ENCODE measurements around the gene APBB1IP.
"Not testable (repeated sequence)": the region's sequence is repeated elsewhere in the genome, so short reads cannot be mapped to it uniquely, and the experiment has no call there.

The APBB1IP gene

DNA sequence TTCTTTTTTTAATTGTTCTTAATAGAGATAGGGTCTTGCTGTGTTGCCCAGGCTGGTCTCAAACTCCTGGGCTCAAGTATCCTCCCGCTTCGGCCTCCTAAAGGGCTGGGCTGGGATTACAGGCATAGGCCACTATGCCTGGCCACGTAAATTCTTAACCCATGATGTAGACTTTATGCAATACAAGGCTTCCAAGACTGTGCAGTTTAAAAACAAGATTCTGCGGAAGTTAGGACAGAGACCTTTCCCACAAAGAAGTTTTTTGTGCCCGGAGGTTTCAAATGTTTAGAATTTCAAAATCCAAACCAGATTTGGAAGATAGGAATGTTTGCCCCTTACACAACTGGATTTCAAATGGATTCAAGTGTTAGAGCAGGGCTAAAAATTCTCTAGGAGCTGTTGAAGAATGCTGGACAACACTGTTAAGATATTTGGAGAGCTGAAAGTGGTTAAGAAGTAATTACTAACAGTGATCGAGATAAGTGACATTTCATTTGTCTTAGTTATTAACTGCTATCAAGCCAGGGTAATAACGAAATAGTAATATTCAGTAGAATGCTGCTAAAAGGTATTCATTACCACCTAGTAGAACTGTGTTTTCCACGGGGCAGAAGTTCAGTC is 7.4 kb downstream of the APBB1IP start:
- no peak for DNase-seq

DNA sequence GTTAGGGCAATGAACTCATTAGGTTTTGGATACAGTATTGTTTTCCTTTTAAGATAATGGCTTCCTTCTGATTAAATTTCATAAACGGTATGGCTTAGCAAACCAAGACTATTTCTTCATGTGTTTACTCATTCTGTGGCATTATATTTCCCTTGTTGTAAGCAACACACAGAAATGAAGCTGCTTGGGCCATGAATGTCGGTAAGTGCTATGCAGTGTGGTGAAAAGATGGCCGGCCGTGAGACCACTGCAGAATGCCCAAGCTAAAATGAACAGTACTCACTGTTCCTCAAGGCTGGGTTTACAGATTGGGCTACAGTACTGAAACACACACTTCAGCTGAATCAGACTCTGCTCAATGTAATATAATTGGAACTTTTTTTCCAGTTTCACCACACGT is 8.1 kb downstream of the APBB1IP start:
- no peak for DNase-seq

DNA sequence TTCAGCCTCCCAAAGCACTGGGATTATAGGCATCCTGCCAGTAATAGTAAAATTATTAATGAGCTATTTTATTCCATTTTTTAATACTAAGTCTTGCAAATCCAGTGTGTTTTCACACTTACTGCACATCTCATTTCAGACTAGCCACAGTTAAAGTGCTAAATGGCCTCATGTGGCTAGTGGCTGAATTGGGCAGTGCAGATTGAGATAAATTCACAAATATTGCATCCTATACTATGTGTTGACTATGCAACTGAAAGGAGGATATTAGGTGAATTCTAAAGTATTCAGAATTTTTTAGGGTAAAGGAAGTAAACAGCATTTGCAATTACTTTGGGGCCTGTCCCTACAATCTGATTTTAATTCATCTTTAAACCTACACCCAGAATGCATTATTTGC is 10.2 kb downstream of the APBB1IP start:
- DNase-seq = no peak

DNA sequence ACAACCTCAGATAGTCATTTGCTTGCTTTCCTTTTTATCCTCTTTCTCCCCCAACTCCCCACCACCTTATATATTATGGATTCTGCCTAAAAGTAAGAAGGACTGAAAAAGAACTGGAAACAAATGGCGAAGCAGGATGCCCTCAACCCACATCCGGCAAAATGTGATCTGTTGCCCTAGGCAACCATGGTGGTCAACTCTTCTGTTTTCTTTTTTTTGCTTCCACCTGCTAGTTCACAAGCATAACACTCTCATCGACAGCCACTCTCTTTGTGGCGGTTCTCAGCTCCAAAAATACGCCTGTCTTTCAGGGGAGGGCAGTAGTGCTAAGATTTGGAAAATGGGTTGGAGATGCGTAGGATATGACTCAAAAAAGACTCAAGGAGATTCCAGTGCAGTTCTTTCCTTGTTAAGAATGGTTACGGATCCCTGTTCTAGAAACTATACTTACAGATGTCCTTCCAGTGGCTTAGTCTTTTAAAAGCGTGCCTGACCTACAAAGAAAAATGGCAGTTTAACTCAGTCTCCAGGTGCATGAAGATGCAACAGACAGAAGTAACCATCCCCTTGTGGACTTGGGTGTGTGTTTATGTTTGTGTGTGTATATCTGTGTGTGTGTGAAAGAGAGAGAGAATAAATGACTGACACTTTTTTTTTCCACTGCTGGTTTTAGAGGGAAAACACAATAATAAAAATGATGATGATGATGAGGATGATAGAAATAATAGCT is 10.7 kb downstream of the APBB1IP start:
- DNase-seq = no peak

DNA sequence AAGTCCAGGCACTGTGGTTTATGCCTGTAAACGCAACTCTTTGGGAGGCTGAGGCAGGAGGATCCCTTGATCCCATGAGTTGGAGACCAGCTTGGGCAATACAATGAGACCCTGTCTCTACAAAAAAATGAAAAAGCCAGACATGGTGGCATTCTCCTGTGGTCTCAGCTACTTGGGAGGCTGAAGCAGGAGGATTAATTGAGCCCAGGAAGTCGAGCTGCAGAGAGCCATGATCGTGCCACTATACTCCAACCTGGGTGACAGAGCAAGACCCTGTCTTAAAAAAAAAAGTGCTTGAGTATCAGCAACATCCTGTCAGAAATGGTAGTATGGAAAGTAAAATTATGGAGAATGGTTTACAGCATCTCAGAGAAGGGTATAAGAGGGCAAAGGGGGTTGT is 11.6 kb downstream of the APBB1IP start:
- no peak for DNase-seq

DNA sequence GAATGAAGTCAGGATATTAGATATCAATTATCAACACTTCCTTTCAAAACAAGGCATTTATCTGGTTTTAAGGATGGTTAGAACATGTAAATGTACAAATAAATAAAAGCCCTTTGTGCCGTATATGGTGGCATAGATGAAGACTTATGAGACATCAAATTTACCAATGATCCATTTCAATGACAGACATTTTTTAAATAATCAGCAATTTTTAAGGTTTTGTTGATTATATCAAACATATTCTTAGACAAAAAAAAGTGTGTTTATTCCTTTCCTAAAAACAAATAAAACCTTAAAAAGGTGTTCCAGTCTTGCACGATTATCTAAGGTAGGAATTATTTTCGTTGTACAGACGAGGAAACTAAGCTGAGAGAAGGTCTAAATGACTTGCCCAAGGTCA is 13.8 kb downstream of the APBB1IP start:
- no peak for DNase-seq

DNA sequence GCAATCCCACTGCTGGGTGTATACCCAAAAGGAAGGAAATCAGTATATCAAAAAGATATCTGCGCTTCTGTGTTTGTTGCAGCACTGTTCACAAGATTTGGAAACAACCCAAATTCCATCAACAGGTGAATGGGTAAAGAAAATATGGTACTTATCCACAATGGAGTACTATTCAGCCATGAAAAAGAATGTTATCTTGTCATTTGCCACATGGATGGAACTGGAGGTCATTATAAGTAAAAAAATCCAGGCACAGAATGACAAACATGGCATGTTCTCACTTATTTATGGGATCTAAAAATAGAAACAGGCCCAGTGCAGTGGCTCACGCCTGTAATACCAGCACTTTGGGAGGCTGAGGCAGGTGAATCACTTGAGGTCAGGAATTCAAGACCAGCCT is 15.7 kb downstream of the APBB1IP start:
- DNase-seq = no peak

DNA sequence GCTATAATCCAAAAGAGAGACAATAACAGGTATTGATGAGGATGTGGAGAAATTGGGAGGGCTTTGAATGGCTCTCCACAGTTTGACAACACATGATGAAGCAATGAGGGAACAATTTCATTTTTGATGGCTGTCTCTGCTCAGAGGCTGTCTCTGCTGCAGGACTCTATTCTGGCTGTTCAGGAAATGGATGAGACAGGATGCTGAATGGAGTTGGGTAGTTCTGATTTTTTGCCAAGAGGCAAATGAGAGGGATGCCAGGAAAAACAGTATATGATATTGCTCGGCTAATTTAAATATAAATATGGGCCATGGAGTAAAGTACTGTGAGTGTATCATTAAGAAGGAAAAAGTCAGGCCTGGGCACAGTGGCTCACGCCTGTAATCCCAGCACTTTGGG is 16.8 kb downstream of the APBB1IP start:
- DNase-seq = no peak

DNA sequence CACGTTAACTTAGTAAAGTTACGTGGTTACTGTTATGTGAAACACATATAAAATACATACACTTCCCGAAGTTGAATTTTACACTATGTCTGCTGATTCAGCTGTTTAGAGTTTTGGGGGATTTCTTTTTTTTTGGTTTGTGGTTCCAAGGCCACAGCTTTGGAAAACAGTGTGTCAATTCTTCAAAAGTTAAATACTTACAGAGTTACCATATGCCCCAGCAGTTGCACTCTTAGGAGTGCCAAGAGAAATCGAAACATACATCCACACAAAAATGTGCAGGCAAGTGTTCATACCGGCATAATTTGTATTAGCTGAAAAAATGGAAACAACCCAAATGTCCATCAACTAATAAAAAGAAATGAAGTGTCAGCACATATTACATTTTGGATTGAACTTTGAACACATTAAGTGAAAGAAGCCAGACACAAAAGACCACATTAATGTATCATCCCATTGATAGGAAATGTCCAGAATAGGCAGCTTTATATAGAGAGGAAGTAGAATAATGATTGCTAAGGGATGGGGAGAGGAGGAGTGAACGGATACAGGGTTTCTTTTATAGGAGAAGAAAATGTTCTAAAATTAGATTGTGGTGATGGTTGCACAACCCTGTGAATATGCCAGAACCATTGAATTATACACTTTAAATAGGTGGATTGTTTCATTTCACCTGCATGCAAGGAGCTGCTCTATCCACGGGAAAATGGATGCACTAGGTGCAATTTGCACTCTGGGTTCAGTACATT is 17.6 kb downstream of the APBB1IP start:
- no peak for DNase-seq

DNA sequence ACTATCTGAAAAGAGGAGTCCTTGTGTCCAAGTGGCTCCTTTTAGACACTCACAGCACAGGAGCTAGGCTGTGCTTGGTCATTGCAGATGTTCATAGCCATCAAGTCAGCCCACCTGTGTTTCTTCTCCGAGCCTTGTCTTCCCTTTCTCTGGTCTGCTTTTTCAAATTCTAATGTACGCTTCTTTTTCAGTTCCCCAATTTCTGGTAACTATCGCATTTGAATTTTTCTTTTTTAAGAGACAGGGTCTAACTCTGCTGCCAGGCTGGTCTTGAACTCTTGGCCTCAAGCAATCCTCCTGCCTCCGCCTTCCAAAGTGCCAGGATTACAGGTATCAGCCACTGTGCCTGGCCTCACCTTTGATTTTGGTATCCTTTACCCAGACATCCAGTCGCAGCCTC is 18.9 kb downstream of the APBB1IP start:
- no peak for DNase-seq

DNA sequence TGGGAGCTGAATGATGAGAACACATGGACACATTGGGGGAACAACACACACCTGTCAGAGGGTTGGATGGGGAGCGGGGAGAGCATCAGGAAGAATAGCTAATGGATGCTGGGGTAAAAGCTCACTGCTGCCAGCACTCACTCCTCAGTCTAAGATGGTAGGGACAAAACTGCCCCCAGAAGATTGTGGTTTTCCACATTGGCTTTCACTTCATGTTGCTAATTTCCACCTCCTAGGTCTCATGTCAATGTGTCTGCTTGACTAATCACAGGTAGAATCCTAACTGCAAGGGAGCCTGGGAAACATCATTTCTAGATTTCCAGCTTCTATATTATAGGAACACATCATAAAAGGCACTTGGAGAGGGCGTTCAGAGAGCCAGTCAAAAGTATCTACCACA is 22.6 kb downstream of the APBB1IP start:
- no peak for DNase-seq

DNA sequence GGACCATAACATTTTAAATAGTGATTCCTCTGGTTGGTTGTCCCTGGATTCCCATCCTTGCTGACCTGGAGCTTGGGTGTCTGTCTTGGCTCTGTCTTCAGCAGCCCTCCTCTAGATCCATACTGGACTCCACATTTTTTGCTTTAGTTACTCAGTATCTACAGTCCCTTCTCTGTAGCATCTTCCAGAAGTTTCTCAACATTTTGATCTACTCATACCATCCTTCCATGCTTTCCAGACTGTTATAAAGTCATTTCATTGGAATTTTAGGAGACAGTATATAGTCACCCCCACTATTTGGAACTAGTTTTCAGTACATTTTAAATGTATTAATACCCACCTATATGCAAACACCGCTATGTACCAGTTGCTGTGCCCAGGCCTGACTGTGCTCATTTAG is 25.8 kb downstream of the APBB1IP start:
- no peak for DNase-seq

DNA sequence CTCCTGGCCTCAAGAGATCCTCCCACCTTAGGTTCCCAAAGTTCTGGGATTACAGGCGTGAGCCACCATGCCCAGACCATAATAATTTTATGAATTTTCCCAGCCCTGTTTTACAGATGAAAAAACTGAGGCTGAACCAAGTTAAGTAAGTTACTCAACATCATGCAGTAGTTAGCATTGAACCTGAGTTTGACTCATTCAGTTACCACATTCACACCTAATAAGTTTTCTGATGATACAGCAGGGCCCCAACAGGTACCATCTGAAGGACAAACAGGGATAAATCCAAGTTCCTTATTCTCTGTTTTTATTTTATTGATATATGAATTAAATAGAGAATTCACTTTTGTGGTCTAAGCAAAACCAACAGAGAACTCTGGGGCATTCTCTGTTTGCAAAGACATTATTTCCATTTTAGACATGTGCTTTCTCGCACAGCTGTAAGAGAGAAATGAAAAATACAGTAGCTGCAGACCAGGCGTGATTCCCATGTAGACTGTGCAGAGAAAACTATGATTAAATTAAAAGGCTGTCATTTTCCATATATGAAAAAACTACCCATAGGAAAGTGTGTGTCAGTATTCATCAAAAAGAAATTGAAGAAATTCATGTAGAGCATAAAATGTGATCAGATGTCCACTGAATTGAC is 26.6 kb downstream of the APBB1IP start:
- no peak for DNase-seq

DNA sequence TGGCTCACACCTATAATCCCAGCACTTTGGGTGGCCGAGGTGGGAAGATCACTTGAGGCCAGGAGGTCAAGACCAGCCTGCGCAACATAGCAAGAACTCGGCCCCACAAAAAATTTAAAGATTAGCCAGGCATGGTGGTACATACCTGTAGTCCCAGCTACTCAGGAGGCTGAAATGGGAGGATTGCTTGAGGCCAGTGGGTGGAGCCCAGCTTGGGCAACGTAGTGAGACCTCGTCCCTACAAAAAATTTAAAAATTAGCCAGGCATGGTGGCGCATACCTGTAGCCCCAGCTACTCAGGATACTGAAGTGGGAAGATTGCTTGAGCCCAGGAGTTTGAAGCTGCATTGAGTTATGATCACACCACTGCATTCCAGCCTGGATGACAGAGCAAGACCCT is 28.4 kb downstream of the APBB1IP start:
- not testable (repeated sequence) for DNase-seq

DNA sequence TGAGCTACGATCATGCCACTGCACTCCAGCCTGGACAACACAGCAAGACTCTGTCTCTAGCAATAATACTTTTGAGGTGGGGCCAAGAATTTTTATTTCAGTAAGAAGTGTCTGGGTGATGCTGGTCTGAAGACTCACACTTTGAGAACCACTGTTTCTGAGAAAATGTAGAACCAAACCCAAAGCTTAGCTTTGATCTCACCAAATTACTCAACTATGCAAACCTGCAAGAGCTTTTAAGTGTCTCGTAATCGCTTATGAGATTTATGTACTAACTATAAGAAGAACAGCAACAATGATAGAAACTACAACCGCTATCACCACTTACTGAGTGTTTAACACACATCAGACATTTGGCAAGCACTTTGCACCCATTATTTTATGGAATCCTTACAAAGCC is 29.5 kb downstream of the APBB1IP start:
- no peak for DNase-seq

DNA sequence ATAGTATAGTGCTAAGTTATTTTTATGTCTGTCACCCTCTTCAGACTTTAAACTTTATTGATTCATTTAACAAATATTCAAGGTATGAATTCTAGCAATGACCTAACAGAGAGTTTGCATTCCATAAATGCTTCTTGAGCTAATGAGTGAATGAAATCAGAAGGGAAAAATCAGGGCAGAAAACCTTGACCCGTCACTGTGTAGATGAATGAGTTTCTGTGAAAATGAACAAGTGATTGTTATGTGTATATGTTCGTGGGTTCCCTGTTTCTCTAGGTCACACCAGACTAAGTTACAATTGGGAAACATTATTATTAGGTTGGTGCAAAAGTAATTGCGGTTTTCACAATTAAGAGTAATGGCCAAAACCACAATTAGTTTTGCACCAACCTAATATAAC is 30.1 kb downstream of the APBB1IP start:
- DNase-seq = no peak

DNA sequence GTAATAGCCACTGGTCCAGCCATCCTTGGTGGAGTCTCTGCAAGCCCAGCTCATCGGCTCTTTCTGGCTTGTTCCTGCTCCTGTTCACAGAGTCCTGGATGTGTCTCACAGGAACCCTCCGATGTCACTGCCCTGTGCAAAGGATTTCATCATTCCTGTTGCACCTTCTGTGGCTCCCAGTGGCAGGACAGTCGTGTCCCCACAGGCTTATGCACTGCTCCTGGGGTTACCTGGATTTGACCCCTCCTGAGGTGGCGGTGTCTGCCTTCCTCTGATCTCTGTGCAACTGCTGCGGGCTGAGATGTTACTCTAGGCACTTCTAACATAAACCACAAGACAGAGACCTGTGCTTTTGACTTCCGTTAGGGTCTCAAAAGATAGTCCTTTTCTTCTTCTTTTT is 30.6 kb downstream of the APBB1IP start:
- no peak for DNase-seq

DNA sequence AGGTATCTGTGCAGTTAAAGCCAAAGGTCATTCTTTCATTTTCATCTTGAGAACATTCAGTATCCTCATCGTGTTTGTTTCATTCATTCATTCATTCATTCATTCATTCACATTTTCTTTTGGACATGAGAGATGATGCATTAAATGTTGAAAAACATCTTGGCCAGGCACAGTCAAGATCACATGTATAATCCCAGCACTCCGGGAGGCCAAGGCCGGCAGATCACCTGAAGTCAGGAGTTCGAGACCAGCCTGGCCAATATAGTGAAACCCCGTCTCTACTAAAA is 34.3 kb downstream of the APBB1IP start:
- DNase-seq = no peak

DNA sequence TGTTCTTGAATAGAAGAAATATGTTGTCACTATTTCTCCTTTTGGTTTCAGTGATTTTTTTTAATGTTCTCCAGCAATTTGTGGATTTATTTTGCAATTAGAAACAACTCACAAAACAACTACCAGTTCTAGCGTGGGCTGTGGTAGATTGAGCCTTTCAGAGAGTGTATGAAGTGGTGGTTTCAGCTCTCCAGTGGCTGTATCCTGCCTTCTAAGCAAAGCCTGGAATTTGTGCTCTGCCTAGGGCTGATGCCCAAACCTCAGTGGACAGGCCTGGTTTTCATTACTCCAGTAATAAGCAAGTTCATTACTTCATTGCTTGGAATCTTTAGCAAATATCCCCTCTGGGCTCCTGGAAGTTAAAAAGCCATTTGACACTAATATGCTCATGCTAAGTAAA is 35.9 kb downstream of the APBB1IP start:
- DNase-seq = no peak

DNA sequence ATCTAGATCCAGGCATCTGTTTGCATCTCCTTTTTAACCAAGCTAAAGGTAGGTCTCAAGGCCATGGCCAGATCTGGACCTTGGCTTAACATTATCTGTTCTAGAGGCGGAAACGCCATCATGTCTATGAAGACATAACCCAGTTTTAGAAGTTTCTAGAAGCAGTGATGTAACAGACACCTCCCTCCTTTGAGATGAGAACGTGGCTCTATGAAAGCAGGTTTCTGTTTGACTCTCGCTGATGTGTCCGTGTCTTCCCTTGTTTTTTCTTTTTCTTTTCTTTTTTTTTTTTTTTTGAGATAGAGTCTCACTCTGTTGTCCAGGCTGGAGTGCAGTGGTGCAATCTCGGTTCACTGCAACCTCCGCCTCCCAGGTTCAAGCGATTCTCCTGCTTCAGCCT is 36.7 kb downstream of the APBB1IP start:
- not testable (repeated sequence) for DNase-seq

DNA sequence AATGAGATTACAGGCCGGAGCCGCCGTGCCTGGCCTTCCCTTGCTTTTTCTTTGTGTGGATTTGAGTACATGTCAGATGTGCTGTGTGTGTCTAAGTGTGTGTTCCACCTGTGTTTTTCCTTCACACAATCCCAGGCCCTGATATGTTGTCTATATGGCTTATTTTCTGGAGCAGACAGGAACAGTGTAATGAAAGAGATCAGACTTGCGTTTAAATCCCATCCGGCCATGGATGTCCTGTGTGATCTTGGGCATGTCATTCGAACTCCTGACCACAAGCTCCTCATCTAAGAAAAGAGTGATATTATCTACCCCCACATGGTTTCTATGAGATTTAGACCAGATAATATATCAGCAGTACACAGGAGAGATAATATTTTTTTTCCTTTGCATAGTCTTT is 37.2 kb downstream of the APBB1IP start:
- no peak for DNase-seq

DNA sequence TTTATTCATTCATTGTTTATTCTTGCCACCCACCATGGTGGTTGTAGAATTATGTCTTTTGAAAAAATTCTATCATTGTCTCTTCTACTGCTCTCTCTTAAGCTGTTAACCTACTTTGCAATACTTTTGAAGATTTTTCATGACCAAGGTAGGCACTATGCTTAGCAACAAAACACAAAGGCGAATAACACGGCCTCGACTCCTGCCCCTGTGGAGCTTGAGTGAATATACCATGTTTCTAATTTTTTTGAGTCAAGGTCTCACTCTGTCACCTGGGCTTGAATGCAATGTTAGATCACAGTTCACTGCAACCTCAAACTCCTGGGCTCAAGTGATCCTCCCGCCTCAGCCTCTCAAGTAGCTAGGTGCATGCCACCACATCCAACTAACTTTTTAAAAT is 39.4 kb downstream of the APBB1IP start:
- no peak for DNase-seq

DNA sequence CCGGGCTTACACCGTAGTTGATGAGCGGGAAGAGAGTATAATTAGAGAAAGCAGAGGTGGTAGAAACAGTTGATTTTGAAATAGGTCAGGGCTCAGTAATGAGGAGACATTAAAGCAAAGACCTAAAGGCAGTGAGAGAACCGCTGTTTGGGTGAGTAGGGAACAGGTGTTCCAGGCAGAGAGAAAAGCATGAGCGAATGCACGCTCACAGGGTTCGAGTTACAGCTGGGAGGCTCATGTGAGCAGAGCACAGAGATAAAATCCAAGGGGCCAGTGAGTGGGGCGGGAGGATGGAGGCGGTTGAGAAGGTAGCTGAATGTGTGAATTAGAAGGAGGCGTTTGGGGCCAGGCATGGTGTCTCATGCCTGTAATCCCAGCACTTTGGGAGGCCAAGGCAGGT is 39.9 kb downstream of the APBB1IP start:
- DNase-seq = no peak
